Thyroid gland (tissue), 4 donors: ENCODE measurements around the gene MYO9B. TPM values are rescaled to one million over a fixed set of nuclear protein-coding genes. Genes with fewer than 3 reads are reported as not detected.

ENCODE experiments used
- DNase-seq, 2 donors: peaks; one replicate each; pipeline ENCODE4 v3.0.0-alpha.2; 2019
- H3K27ac ChIP-seq, 3 donors: fragments of 200-600 bp; sonication (generic); 1 replicate in 2 of 3; 2 replicates in 1 of 3; pipeline ENCODE4 v1.5.1; 2016 to 2019; ENCODE audit warnings: mild to moderate bottlenecking in 1 of 3, moderate library complexity in 1 of 3
- H3K27me3 ChIP-seq: fragments of 200-600 bp; sonication (generic); one replicate; pipeline ENCODE4 v1.5.1; 2019
- H3K36me3 ChIP-seq, 2 donors: fragments of 200-600 bp; sonication (generic); one replicate each; pipeline ENCODE4 v1.5.1; 2016 to 2019
- H3K4me1 ChIP-seq, 2 donors: fragments of 200-600 bp; sonication (generic); one replicate each; pipeline ENCODE4 v1.5.1; 2017 to 2019
- H3K4me3 ChIP-seq, 3 donors: fragments of 200-600 bp; sonication (generic); replicated peaks in 1 of 3; 1 replicate in 2 of 3; 2 replicates in 1 of 3; pipeline ENCODE4 v1.5.1; 2016; ENCODE audit warnings: mild to moderate bottlenecking in 1 of 3
- H3K9me3 ChIP-seq: fragments of 200-600 bp; sonication (generic); one replicate; pipeline ENCODE4 v1.5.1; 2017
- CTCF ChIP-seq, 6 experiments: fragments of 200-600 bp in 3 of 6; fragments of 450-650 bp in 3 of 6; sonication (generic) in 3 of 6; IDR thresholded peaks; one replicate each; pipeline ENCODE4 v1.5.1; 2016 to 2019; ENCODE audit warnings: antibody characterized with exemption in 6 of 6, mild to moderate bottlenecking in 2 of 6, inconsistent platforms in 1 of 6, moderate library complexity in 1 of 6
- POLR2A ChIP-seq, 2 donors: fragments of 450-650 bp; IDR thresholded peaks; one replicate each; pipeline ENCODE4 v1.6.1; 2017; ENCODE audit warnings: antibody characterized with exemption in 2 of 2, mild to moderate bottlenecking in 2 of 2, moderate library complexity in 1 of 2
- WGBS, 2 donors: methylation state at CpG; one replicate each; pipeline ENCODE4 v1.1.5; 2017; 5-methylcytosine and 5-hydroxymethylcytosine counted together
- intact Hi-C: fragments of 100-400 bp; cut with DNase I; formaldehyde crosslinking; loops from one replicate; pipeline ENCODE4 v1.15.1; 2023
- total RNA-seq, 4 donors: library from RNA; depleted of rRNA; stranded (reverse); fragments of >200 nt; gene quantifications; one replicate each; pipeline ENCODE4 v1.2.3, GENCODE V29; 2016

MYO9B gene
- 10 to 100 TPM; 33.7 to 52.9 (median 44.6) TPM for total RNA-seq

- Histone ChIP-seq H3K36me3 (no peaks in the 10 kb centered on the region), H3K27me3 (no peaks in the 10 kb centered on the region), H3K4me3 (peak within 1 kb of the TSS; percentile 66 to 91 (median 76)), H3K27ac (peak within 1 kb of the TSS; percentile 27 to 61 (median 44)), H3K4me1 (peaks cover 14 to 34% of the 10 kb centered on the region in 2 donors), H3K9me3 (no peaks in the 10 kb centered on the region)
- DNase-seq = peak; percentile 99
- WGBS, 2 donors = 0% methylated on average over 10 to 49 of the region's 103 CpGs
- intact Hi-C loops = loop anchor here (10.0 kb wide), 1 partner anchor 140 kb away; the partner anchor contains the start of gene USE1
- TF ChIP-seq POLR2A (IDR thresholded peaks at IDR 0.05) (peak in 1 of 2 donors; percentile 85), CTCF (IDR thresholded peaks at IDR 0.05) (peak in 1 of 6 experiments; percentile 17)
Observed at GRCh38 chr19:17075035-17075863, at the start of gene MYO9B, which contains the start of gene HAUS8. TSS of gene MYO9B (plus strand) at chr19:17075777. CDS start at chr19:17101718, 25,941 bp downstream. TSS of gene HAUS8 (minus strand) at chr19:17075452. CDS start at chr19:17075422, 30 bp downstream.

GRCh38 chr19:17025991-17026658 lies 49.5 kb upstream of the MYO9B start:
- H3K9me3 ChIP-seq = no peaks in the 10 kb centered on the region
- no peaks in the 10 kb centered on the region for H3K27me3 ChIP-seq
- peak in 1 of 2 donors; percentile 39 for DNase-seq
- H3K27ac ChIP-seq = peak overlapping the region in 2 of 3 donors; percentile 43 to 60
- 3% methylated on average over 12 to 17 of the region's 40 CpGs for WGBS, 2 donors
- no peaks in the 10 kb centered on the region for H3K36me3 ChIP-seq
- TF ChIP-seq POLR2A (IDR thresholded peaks at IDR 0.05) = peak in 1 of 2 donors; percentile 54
- TF ChIP-seq CTCF (IDR thresholded peaks at IDR 0.05) = no peak
- peak overlapping the region in 1 of 3 donors; percentile 38 for H3K4me3 ChIP-seq
- peaks cover 3 to 20% of the 10 kb centered on the region in 2 donors for H3K4me1 ChIP-seq
- intact Hi-C loops = no loop called here

- Histone ChIP-seq H3K4me3 (peak within 1 kb of the TSS in 1 of 3 donors; percentile 38), H3K27ac (peak within 1 kb of the TSS in 2 of 3 donors; percentile 43 to 60), H3K36me3 (no peaks in the 10 kb centered on the region), H3K4me1 (peaks cover 3 to 12% of the 10 kb centered on the region in 2 donors), H3K27me3 (no peaks in the 10 kb centered on the region), H3K9me3 (no peaks in the 10 kb centered on the region)
- intact Hi-C loops = no loop called here
- TF ChIP-seq POLR2A (IDR thresholded peaks at IDR 0.05) (no peak), CTCF (IDR thresholded peaks at IDR 0.05) (no peak)
- 9 to 11% methylated on average over 7 to 11 of the region's 67 CpGs for WGBS, 2 donors
- no peak for DNase-seq
Observed at GRCh38 chr19:17026706-17027534, 48.7 kb upstream of the MYO9B start, which contains the start of gene CPAMD8. TSS of gene CPAMD8 (minus strand) at chr19:17026810. CDS start at chr19:17026642, 168 bp downstream.

GRCh38 chr19:17027535-17027975 lies 48.0 kb upstream of the MYO9B start:
- TF ChIP-seq CTCF (IDR thresholded peaks at IDR 0.05) (no peak), POLR2A (IDR thresholded peaks at IDR 0.05) (no peak)
- no peaks in the 10 kb centered on the region for H3K27me3 ChIP-seq
- no peak overlapping the region for H3K4me3 ChIP-seq
- peak overlapping the region in 2 of 3 donors; percentile 26 to 57 for H3K27ac ChIP-seq
- peak; percentile 10 to 37 for DNase-seq
- H3K36me3 ChIP-seq = no peaks in the 10 kb centered on the region
- intact Hi-C loops = no loop called here
- 42 to 43% methylated on average over 7 of the region's 7 CpGs for WGBS, 2 donors
- H3K9me3 ChIP-seq = no peaks in the 10 kb centered on the region
- H3K4me1 ChIP-seq = peaks cover 3 to 11% of the 10 kb centered on the region in 2 donors
